ENCODE measurements around the gene GAB3. TPM values are rescaled to one million over a fixed set of nuclear protein-coding genes. Genes with fewer than 3 reads are reported as not detected.
A peak's percentile ranks its signal among the peaks of the same experiment; 100 is the strongest.

GAB3 gene
- total RNA-seq, 1 donor from 2014 or later, result 0.90 TPM

DNA sequence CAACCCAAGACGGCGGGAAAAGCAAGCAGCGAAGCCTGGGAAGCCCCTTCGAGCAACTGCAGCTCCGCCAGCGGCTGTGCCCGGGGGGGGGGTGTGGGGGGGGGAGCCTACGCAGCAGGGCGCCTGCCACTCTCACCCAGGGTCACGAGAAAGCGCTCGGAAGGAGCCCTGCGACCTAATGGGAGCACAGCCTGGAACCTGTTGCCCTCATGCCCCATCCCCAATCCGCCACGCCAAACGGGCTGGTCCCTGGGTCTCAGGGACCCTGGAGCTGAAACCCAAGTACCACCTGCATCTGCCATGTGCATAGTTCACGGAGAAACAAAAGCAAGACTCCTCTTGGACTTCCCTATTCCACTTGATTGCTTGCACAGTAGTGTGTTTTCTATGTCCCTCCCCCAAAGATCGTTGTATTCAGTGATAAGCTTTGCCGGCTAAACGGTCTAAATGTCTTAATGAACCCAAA is 359 bp upstream of the GAB3 start:
- Mint-ChIP-seq H3K4me3 (ENCODE audit: unreplicated experiment) (peak overlapping the region; percentile 81), H3K36me3 (ENCODE audit: low read depth, unreplicated experiment) (no peaks in the 10 kb centered on the region), H3K4me1 (ENCODE audit: unreplicated experiment) (peaks cover 5% of the 10 kb centered on the region), H3K27ac (ENCODE audit: unreplicated experiment) (no peak overlapping the region), H3K9me3 (ENCODE audit: unreplicated experiment) (no peaks in the 10 kb centered on the region), H3K27me3 (ENCODE audit: unreplicated experiment) (peaks cover 2% of the 10 kb centered on the region)
- DNase-seq (ENCODE audit: low spot score), result no peak
- TF ChIP-seq, protein P1, sequence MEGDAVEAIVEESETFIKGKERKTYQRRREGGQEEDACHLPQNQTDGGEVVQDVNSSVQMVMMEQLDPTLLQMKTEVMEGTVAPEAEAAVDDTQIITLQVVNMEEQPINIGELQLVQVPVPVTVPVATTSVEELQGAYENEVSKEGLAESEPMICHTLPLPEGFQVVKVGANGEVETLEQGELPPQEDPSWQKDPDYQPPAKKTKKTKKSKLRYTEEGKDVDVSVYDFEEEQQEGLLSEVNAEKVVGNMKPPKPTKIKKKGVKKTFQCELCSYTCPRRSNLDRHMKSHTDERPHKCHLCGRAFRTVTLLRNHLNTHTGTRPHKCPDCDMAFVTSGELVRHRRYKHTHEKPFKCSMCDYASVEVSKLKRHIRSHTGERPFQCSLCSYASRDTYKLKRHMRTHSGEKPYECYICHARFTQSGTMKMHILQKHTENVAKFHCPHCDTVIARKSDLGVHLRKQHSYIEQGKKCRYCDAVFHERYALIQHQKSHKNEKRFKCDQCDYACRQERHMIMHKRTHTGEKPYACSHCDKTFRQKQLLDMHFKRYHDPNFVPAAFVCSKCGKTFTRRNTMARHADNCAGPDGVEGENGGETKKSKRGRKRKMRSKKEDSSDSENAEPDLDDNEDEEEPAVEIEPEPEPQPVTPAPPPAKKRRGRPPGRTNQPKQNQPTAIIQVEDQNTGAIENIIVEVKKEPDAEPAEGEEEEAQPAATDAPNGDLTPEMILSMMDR (IDR thresholded peaks at IDR 0.05; ENCODE audit: unreplicated experiment), result no peak

- no peak overlapping the region for H3K4me3 Mint-ChIP-seq (ENCODE audit: unreplicated experiment)
Observed at GRCh38 chrX:154749856-154750255, 1.0 kb downstream of the GAB3 start.

GRCh38 chrX:154748712-154749339 is 2.1 kb downstream of the GAB3 start:
- peak; percentile 40 for DNase-seq (ENCODE audit: low spot score)
- no peak overlapping the region for H3K27ac Mint-ChIP-seq (ENCODE audit: unreplicated experiment)
- H3K27me3 Mint-ChIP-seq (ENCODE audit: unreplicated experiment), result peaks cover 2% of the 10 kb centered on the region
- no peaks in the 10 kb centered on the region for H3K36me3 Mint-ChIP-seq (ENCODE audit: low read depth, unreplicated experiment)
- peaks cover 5% of the 10 kb centered on the region for H3K4me1 Mint-ChIP-seq (ENCODE audit: unreplicated experiment)
- TF ChIP-seq, protein P1 (IDR thresholded peaks at IDR 0.05; ENCODE audit: unreplicated experiment), result peak; percentile 64
- H3K4me3 Mint-ChIP-seq (ENCODE audit: unreplicated experiment), result no peak overlapping the region
- no peaks in the 10 kb centered on the region for H3K9me3 Mint-ChIP-seq (ENCODE audit: unreplicated experiment)

More at GRCh38 chrX:154749856-154750255, 1.0 kb downstream of the GAB3 start:
- Mint-ChIP-seq H3K36me3 (ENCODE audit: low read depth, unreplicated experiment) (no peaks in the 10 kb centered on the region), H3K27ac (ENCODE audit: unreplicated experiment) (no peak overlapping the region), H3K4me1 (ENCODE audit: unreplicated experiment) (peaks cover 5% of the 10 kb centered on the region), H3K9me3 (ENCODE audit: unreplicated experiment) (no peaks in the 10 kb centered on the region), H3K27me3 (ENCODE audit: unreplicated experiment) (peaks cover 2% of the 10 kb centered on the region)
- DNase-seq (ENCODE audit: low spot score), result no peak
- TF ChIP-seq, protein P1 (IDR thresholded peaks at IDR 0.05; ENCODE audit: unreplicated experiment), result no peak

DNA sequence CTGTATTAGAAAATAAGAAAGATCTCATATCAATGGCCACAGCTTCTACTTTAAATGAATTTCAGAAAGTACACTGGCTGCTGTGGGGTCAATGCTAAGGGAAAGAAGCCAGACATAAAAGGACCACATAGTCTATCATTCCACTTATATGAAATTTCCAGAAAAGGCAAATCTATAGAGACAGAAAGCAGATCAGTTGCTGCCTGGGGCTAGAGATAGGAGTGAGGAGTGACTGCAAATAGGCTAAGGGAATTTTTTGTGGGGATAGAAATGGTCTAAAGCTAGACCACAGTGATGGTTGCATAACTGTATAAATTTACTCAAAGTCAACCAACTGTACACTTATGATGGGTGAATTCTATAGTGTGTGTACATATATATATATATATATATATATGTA is 8.3 kb downstream of the GAB3 start:
- no peak for DNase-seq (ENCODE audit: low spot score)
- Mint-ChIP-seq H3K27me3 (ENCODE audit: unreplicated experiment) (no peaks in the 10 kb centered on the region), H3K4me1 (ENCODE audit: unreplicated experiment) (peaks cover 3% of the 10 kb centered on the region), H3K9me3 (ENCODE audit: unreplicated experiment) (no peaks in the 10 kb centered on the region), H3K36me3 (ENCODE audit: low read depth, unreplicated experiment) (no peaks in the 10 kb centered on the region), H3K4me3 (ENCODE audit: unreplicated experiment) (no peak overlapping the region), H3K27ac (ENCODE audit: unreplicated experiment) (no peak overlapping the region)
- TF ChIP-seq, protein P1 (IDR thresholded peaks at IDR 0.05; ENCODE audit: unreplicated experiment), result no peak

- peaks cover 9% of the 10 kb centered on the region for H3K4me1 Mint-ChIP-seq (ENCODE audit: unreplicated experiment)
- no peak overlapping the region for H3K27ac Mint-ChIP-seq (ENCODE audit: unreplicated experiment)
- no peak overlapping the region for H3K4me3 Mint-ChIP-seq (ENCODE audit: unreplicated experiment)
- H3K9me3 Mint-ChIP-seq (ENCODE audit: unreplicated experiment), result no peaks in the 10 kb centered on the region
- DNase-seq (ENCODE audit: low spot score), result no peak
- TF ChIP-seq, protein P1 (IDR thresholded peaks at IDR 0.05; ENCODE audit: unreplicated experiment), result no peak
- no peaks in the 10 kb centered on the region for H3K36me3 Mint-ChIP-seq (ENCODE audit: low read depth, unreplicated experiment)
- no peaks in the 10 kb centered on the region for H3K27me3 Mint-ChIP-seq (ENCODE audit: unreplicated experiment)
Observed at GRCh38 chrX:154739952-154740465, 10.9 kb downstream of the GAB3 start.

All from endothelial cell (in vitro differentiated cells).